Medulla oblongata (tissue), 1 donor: Measurements from ENCODE around the gene SDK2.
A peak's percentile ranks its signal among the peaks of the same experiment; 100 is the strongest.

Source experiments
- DNase-seq: peaks from one replicate; pipeline ENCODE4 v3.0.0-alpha.2; 2015; ENCODE audit errors: extremely low spot score

SDK2 gene

GRCh38 chr17:73632513-73632912 is 11.7 kb downstream of the SDK2 start:
- no peak for DNase-seq

GRCh38 chr17:73630965-73631595 is 13.2 kb downstream of the SDK2 start:
- DNase-seq = no peak

- DNase-seq = peak; percentile 74
Observed at GRCh38 chr17:73630531-73630930, 13.7 kb downstream of the SDK2 start.

GRCh38 chr17:73628642-73629552 is 15.3 kb downstream of the SDK2 start:
- no peak for DNase-seq

- DNase-seq = peak; percentile 79
Observed at GRCh38 chr17:73625991-73626673, 18.1 kb downstream of the SDK2 start.

- DNase-seq = no peak
Observed at GRCh38 chr17:73625006-73625405, 19.2 kb downstream of the SDK2 start.

- no peak for DNase-seq
Observed at GRCh38 chr17:73624496-73624988, 19.7 kb downstream of the SDK2 start.

GRCh38 chr17:73623818-73624217 is 20.4 kb downstream of the SDK2 start:
- DNase-seq = no peak

GRCh38 chr17:73623247-73623646 is 21.0 kb downstream of the SDK2 start:
- no peak for DNase-seq

- no peak for DNase-seq
Observed at GRCh38 chr17:73622381-73622780, 21.9 kb downstream of the SDK2 start.

- DNase-seq = no peak
Observed at GRCh38 chr17:73621685-73622084, 22.6 kb downstream of the SDK2 start.

GRCh38 chr17:73620414-73620813 is 23.8 kb downstream of the SDK2 start:
- DNase-seq = no peak

- DNase-seq = no peak
Observed at GRCh38 chr17:73617501-73617900, 26.7 kb downstream of the SDK2 start.

GRCh38 chr17:73616873-73617404 is 27.3 kb downstream of the SDK2 start:
- DNase-seq = no peak

GRCh38 chr17:73616120-73616872 is 27.9 kb downstream of the SDK2 start:
- DNase-seq = no peak

GRCh38 chr17:73614256-73614655 is 30.0 kb downstream of the SDK2 start:
- DNase-seq = no peak

- DNase-seq = no peak
Observed at GRCh38 chr17:73613271-73614233, 30.7 kb downstream of the SDK2 start.

GRCh38 chr17:73612031-73612472 is 32.2 kb downstream of the SDK2 start:
- DNase-seq = no peak

- no peak for DNase-seq
Observed at GRCh38 chr17:73611630-73612029, 32.6 kb downstream of the SDK2 start.

- DNase-seq = no peak
Observed at GRCh38 chr17:73610331-73610911, 33.8 kb downstream of the SDK2 start.
